SU-DHL-6 (cell line): ENCODE measurements around the gene DACT1.

Experiments
- H2AFZ ChIP-seq: fragments of 200-600 bp; sonication (generic); 2 replicates; pipeline ENCODE4 v1.6.1; 2014; ENCODE audit warnings: low read depth, mild to moderate bottlenecking, moderate library complexity, mixed read lengths, antibody characterized with exemption, low read length; ENCODE audit not compliant: severe bottlenecking
- H3F3A ChIP-seq: fragments of 200-600 bp; shearing (Covaris generic); 2 replicates; pipeline ENCODE4 v1.6.0; 2016; ENCODE audit warnings: antibody characterized with exemption, mild to moderate bottlenecking; ENCODE audit not compliant: insufficient read depth
- H3K27ac ChIP-seq: fragments of 200-600 bp; sonication (generic); 2 replicates; pipeline ENCODE4 v1.5.1; 2016; ENCODE audit warnings: low read depth, mild to moderate bottlenecking, low read length, moderate library complexity, mixed read lengths
- H3K27me3 ChIP-seq: fragments of 200-600 bp; sonication (generic), shearing (Covaris generic); 2 replicates; pipeline ENCODE4 v1.6.0; 2014; ENCODE audit warnings: mild to moderate bottlenecking, low read length
- H3K36me3 ChIP-seq: fragments of 200-600 bp; sonication (generic); 2 replicates; pipeline ENCODE4 v1.6.1; 2014; ENCODE audit warnings: mild to moderate bottlenecking, low read length, mixed read lengths
- H3K4me2 ChIP-seq: fragments of 300-600, 200-600 bp; shearing (Covaris generic), sonication (generic); 2 replicates; pipeline ENCODE4 v1.6.0; 2014; ENCODE audit warnings: low read length, low read depth, mild to moderate bottlenecking; ENCODE audit not compliant: poor library complexity, severe bottlenecking
- H3K4me3 ChIP-seq: fragments of 200-600 bp; sonication (generic); 2 replicates; pipeline ENCODE4 v1.5.1; 2014; ENCODE audit warnings: antibody characterized with exemption, low read length, mild to moderate bottlenecking, mixed read lengths; ENCODE audit not compliant: insufficient read depth, poor library complexity, severe bottlenecking
- H3K79me2 ChIP-seq: fragments of 200-600 bp; sonication (generic); 2 replicates; pipeline ENCODE4 v1.6.1; 2014; ENCODE audit warnings: mild to moderate bottlenecking, low read length, moderate library complexity; ENCODE audit not compliant: insufficient read depth
- H3K9ac ChIP-seq: fragments of 200-600 bp; sonication (generic); 2 replicates; pipeline ENCODE4 v1.7.0; 2014; ENCODE audit warnings: mild to moderate bottlenecking, low read length
- H3K9me2 ChIP-seq: fragments of 200-600 bp; sonication (generic); replicated peaks from 2 replicates; pipeline ENCODE4 v1.6.1; 2014; ENCODE audit warnings: low read length; ENCODE audit not compliant: insufficient read depth
- H3K9me3 ChIP-seq: fragments of 200-600 bp; sonication (generic); 2 replicates; pipeline ENCODE4 v1.6.1; 2014; ENCODE audit warnings: low read length, mixed read lengths; ENCODE audit not compliant: insufficient read depth
- H4K20me1 ChIP-seq: fragments of 200-600 bp; sonication (generic); 2 replicates; pipeline ENCODE4 v1.6.1; 2014; ENCODE audit warnings: low read depth, mild to moderate bottlenecking, antibody characterized with exemption, low read length, moderate library complexity, mixed read lengths
- CTCF ChIP-seq: fragments of 200-600 bp; sonication (generic); IDR thresholded peaks from one replicate; pipeline ENCODE4 v1.5.1; 2017; ENCODE audit warnings: antibody characterized with exemption, mild to moderate bottlenecking, low read length, moderate library complexity; ENCODE audit not compliant: insufficient read depth, poor library complexity, severe bottlenecking
- EZH2phosphoT487 ChIP-seq: fragments of 200-600 bp; sonication (generic), shearing (Covaris generic); conservative IDR thresholded peaks from 2 replicates; pipeline ENCODE4 v1.6.1; 2018; ENCODE audit warnings: mild to moderate bottlenecking, antibody characterized with exemption, low read length, moderate library complexity, mixed read lengths

DACT1 gene

GRCh38 chr14:58647777-58648176, 10.0 kb downstream of the DACT1 start:
- Histone ChIP-seq H2AFZ (no peak overlapping the region), H3K4me2 (no peak overlapping the region), H4K20me1 (no peaks in the 10 kb centered on the region), H3F3A (no peaks in the 10 kb centered on the region), H3K4me3 (no peak overlapping the region), H3K27me3 (no peaks in the 10 kb centered on the region), H3K27ac (no peak overlapping the region), H3K9me2 (no peaks in the 10 kb centered on the region), H3K36me3 (no peaks in the 10 kb centered on the region), H3K9ac (no peak overlapping the region), H3K79me2 (no peaks in the 10 kb centered on the region), H3K9me3 (no peaks in the 10 kb centered on the region)
- TF ChIP-seq CTCF (no peak), EZH2phosphoT487 (no peak)

- Histone ChIP-seq H3F3A (no peaks in the 10 kb centered on the region), H3K9ac (no peak overlapping the region), H3K27ac (no peak overlapping the region), H4K20me1 (no peaks in the 10 kb centered on the region), H3K36me3 (no peaks in the 10 kb centered on the region), H3K9me3 (no peaks in the 10 kb centered on the region), H3K27me3 (no peaks in the 10 kb centered on the region), H3K79me2 (no peaks in the 10 kb centered on the region), H3K9me2 (no peaks in the 10 kb centered on the region), H3K4me3 (no peak overlapping the region), H2AFZ (no peak overlapping the region), H3K4me2 (no peak overlapping the region)
- no peak for TF ChIP-seq CTCF
- no peak for TF ChIP-seq EZH2phosphoT487
Measured at GRCh38 chr14:58650857-58651256, 13.1 kb downstream of the DACT1 start.

GRCh38 chr14:58656671-58657411, 19.1 kb downstream of the DACT1 start:
- Histone ChIP-seq H3K79me2 (no peaks in the 10 kb centered on the region), H3K9me2 (no peaks in the 10 kb centered on the region), H3K9ac (no peak overlapping the region), H3K27me3 (no peaks in the 10 kb centered on the region), H3F3A (no peaks in the 10 kb centered on the region), H2AFZ (no peak overlapping the region), H3K4me3 (no peak overlapping the region), H3K4me2 (no peak overlapping the region), H3K9me3 (no peaks in the 10 kb centered on the region), H3K36me3 (no peaks in the 10 kb centered on the region), H3K27ac (no peak overlapping the region), H4K20me1 (no peaks in the 10 kb centered on the region)
- no peak for TF ChIP-seq EZH2phosphoT487
- no peak for TF ChIP-seq CTCF
